GM18526 (cell line): ENCODE results near the gene NRG3.

Source experiments
- POLR2A ChIP-seq: IDR thresholded peaks from 3 replicates; pipeline ENCODE4 v1.6.1; 2011; ENCODE audit not compliant: insufficient read length; ENCODE audit errors: extremely low read depth

NRG3 gene

GRCh38 chr10:81874875-81875466 lies at the start of gene NRG3:
NRG3 (plus strand) TSS chr10:81875194.
- no peak for TF ChIP-seq POLR2A

- TF ChIP-seq POLR2A, result no peak
Observed at GRCh38 chr10:81828251-81828650, 46.7 kb upstream of the NRG3 start.

GRCh38 chr10:81831060-81831459 lies 43.9 kb upstream of the NRG3 start:
- TF ChIP-seq POLR2A, result no peak

- no peak for TF ChIP-seq POLR2A
Observed at GRCh38 chr10:81838950-81839349, 36.0 kb upstream of the NRG3 start.

GRCh38 chr10:81843042-81843441 lies 32.0 kb upstream of the NRG3 start:
- no peak for TF ChIP-seq POLR2A

GRCh38 chr10:81847675-81848074 lies 27.3 kb upstream of the NRG3 start:
- no peak for TF ChIP-seq POLR2A

GRCh38 chr10:81848514-81848913 lies 26.5 kb upstream of the NRG3 start:
- no peak for TF ChIP-seq POLR2A

- TF ChIP-seq POLR2A, result no peak
Observed at GRCh38 chr10:81848931-81849330, 26.1 kb upstream of the NRG3 start.

- TF ChIP-seq POLR2A, result no peak
Observed at GRCh38 chr10:81862596-81862995, 12.4 kb upstream of the NRG3 start.

GRCh38 chr10:81863771-81864170 lies 11.2 kb upstream of the NRG3 start:
- no peak for TF ChIP-seq POLR2A

- no peak for TF ChIP-seq POLR2A
Observed at GRCh38 chr10:81865581-81865980, 9.4 kb upstream of the NRG3 start.

- TF ChIP-seq POLR2A, result no peak
Observed at GRCh38 chr10:81866753-81867152, 8.2 kb upstream of the NRG3 start.

GRCh38 chr10:81870472-81870871 lies 4.5 kb upstream of the NRG3 start:
- TF ChIP-seq POLR2A, result no peak

GRCh38 chr10:81871558-81871957 lies 3.4 kb upstream of the NRG3 start:
- no peak for TF ChIP-seq POLR2A

- TF ChIP-seq POLR2A, result no peak
Observed at GRCh38 chr10:81872206-81872862, 2.7 kb upstream of the NRG3 start.

- no peak for TF ChIP-seq POLR2A
Observed at GRCh38 chr10:81873231-81873931, 1.6 kb upstream of the NRG3 start.
